NCI-H128 (cell line): ENCODE measurements around the gene LLCFC1.

Experiments used
- DNase-seq: peaks from one replicate; lab custom pipeline; 2025; ENCODE audit not compliant: unreplicated experiment; lab: John Stamatoyannopoulos, UW

The LLCFC1 gene

GRCh38 chr7:142939226-142939910, at the start of gene LLCFC1:
LLCFC1 (plus strand) TSS chr7:142939484; CDS start chr7:142939622, 138 bp downstream.
- DNase-seq: no peak

GRCh38 chr7:142889816-142890215, 49.5 kb upstream of the LLCFC1 start:
- no peak for DNase-seq

DNA sequence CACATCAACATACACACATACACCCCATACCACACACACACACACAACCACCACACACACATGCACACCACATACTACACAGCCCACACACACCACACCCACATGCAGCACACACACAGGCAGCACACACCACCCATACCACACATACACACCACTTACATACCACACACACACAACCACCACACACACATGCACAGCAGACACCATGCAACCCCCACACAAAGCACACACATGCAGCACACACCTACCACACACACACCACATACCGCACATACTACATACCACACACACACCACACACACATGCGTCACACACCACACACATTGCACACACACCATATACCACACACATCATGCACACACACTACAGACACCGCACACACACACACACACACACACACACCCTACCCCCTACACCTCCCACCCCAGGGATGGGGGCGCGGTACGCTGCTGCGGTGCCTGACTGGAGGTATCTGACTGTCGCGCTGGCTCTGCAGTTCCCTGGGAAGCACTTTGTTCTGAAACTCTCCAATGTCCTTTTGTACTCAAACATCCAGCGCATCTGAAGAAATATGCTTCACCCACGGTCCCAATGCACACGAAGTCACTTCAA, 48.3 kb upstream of the LLCFC1 start:
- DNase-seq: no peak

- DNase-seq: no peak
These were observed 47.7 kb upstream of the LLCFC1 start for GRCh38 chr7:142891490-142892082.

- DNase-seq: no peak
These were observed 46.3 kb upstream of the LLCFC1 start for GRCh38 chr7:142892951-142893350.

DNA sequence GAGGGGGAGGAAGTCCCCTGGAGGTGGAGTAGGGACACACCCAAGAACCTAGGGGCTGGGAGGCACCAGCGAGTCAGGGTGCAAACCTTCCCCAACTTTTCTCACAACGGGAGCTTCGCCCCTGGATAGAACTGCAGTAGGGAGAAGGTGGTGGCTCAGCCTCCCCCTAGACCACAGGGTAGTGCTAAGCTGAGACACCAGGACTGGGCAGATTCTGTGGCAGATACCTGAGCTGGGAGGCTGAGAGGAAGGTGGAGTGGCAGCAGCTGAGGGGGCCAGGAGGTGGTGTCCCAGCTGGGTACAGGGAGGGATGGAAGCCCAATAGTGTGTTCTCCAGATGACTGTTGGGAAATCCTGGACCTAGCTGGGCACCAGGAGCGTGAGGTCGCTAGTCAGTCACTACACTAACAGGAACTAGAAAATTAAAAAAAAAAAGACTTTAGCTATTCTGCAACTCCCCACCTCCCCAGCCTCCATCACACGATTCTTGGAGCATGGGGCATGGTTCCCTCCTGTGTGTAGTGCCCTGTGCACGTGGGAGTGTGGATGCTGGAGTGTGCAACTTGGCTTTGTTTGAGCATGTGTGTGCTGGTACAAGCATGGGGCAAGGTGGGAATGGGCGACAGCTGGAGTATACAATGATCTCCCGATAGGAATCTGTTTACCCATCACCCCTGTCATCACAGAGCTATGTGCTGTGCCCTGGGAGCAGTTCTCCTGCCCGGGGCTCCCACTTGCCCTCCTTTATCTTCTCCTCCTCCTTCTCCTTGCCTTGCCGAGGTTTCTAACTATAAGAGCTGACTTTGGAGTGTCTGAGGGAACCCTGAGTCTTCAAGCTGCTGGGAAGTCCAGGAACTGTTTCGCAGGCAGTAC, 44.9 kb upstream of the LLCFC1 start:
- no peak for DNase-seq

DNA sequence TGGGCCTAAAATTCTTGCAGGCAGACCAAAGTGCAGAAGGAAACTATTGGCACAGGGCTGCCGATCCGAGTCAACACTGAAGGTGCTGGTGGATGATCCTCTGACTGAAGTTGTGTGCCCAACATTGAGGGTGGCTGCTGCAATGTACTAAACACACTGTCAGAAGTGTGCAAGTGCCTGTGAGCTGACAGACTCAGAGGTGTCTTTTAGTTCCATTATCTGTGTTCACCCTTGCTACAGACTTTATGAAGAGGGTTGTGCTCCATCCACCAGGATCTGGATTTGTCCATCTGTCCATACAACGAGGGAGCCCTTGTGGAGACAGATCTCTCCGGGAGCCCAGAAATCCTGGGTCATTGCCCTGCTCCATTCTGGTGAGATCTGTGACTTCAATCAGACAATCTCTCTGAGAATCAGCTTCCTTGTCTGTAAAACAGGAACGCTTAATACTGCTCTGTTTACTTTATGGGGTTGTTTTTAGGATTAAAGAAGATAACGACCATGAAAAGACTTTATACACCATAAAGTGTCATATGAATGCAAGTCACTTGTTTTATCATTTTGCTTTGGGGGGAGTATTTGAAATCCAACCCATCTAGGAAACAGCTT, 44.2 kb upstream of the LLCFC1 start:
- DNase-seq: no peak

GRCh38 chr7:142896151-142896550, 43.1 kb upstream of the LLCFC1 start:
- no peak for DNase-seq

GRCh38 chr7:142896741-142897379, 42.4 kb upstream of the LLCFC1 start:
- no peak for DNase-seq

DNA sequence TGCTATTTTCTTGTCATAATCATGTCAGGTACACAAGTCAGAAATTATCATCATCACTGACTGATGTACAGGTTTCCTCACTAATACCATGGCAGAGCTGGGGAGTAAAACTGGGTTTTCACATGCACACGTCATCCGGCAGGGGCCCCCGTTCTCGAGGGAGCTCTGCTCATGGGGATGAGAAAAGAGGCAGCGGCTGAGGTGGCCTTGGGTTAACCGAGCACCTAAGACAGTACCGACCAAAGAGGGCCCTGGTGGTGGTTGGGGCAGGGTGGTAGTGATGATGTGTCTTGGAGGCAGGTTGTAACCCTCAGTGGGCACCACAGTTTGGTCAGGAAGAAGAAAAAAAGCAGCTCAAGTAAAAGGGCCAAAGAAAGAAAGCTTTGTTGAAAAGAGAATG, 41.6 kb upstream of the LLCFC1 start:
- no peak for DNase-seq

DNA sequence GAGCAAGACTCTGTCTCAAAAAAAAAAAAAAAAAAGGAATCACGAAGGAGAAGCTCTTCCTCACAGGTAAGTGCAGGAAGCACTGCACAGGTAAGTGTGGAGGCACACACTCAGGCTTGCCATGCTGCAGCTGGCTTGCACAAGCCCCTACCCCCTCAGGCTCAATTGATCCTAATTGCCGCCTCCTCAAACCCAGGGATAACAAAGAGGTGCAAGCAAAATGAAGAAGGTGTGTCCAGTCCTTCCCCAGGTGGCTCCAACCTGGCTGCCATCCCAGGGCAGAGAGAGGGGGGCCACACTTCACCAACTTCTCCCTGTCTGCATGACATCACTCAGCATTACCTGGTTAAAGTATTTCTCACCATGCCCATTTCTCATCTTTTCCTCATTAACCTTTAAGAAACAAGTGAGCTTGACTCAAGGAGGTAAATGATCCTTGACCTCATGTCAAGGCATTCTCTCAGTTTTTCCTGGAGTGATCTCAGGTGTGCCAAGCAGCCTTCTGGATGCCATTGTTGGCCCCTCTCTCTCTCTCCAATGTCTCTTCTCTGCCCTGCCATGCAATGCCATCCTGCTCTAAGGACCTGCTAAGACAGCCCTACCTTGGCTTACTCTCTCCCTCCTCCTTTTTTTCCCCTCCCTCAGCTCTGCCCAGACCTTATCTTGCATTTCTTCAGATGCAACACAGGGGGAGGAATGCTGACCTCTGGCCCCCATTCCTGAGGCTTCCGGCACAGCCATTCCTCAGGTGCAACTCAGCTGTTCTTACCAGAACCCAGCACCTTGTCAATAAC, 40.7 kb upstream of the LLCFC1 start:
- DNase-seq: no peak

DNA sequence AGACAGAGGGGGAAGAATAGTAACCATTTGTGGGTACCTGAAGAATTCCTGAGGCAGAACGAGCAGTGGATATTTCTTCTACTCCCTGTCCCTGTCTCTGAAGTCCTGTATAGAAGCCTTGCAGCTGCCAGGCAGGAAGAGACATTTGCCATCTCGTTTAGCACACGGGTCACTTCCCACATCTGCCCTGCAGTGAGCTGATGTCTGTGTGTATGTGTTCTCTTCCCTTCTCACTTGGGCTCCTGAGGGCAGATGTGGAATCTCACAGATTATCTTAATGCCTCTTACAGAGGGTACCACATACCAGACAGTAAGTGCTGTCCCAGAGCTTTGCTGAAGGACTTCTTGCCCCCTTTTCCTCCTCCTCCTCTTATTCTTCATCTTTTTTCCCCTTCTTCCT, 39.6 kb upstream of the LLCFC1 start:
- no peak for DNase-seq

DNA sequence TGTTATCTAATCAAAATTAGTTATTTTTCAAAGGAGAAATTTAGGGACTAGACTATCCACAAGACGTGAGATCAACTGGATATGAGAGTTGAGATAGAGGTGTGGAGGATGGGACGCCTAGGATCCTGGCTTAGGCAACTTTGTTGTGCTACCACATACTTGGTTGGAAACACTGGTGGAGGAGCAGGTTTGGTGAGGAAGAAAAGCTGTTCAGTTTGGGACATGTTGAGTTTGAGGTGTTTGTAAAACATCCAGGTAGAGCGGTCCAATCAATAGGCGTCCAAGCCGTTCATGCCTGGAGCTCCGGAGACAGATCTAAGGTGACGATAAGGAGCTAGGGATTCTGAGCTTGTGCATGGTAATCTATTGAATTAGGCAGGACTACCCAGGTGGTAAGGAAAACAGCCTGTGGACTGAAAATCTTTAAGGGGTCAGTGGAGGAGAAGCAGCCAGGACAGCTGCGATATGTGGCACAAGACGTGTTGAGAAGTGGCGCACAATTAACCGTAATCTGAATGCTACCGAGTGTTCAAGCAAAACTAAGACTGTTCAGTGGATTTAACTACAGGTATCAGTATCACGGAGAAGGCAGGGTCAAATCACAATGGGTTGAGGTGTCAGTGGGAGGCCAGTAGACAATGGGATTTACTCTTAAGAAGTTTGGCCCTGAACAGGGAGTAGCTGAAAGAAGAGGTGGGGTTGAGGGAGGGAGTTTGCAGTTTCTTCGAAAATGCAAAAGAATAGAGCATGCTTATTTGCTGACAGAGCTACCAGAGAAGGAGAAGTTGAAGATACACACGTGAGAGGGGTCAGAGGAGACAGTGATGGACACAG, 37.6 kb upstream of the LLCFC1 start:
- DNase-seq: no peak

DNA sequence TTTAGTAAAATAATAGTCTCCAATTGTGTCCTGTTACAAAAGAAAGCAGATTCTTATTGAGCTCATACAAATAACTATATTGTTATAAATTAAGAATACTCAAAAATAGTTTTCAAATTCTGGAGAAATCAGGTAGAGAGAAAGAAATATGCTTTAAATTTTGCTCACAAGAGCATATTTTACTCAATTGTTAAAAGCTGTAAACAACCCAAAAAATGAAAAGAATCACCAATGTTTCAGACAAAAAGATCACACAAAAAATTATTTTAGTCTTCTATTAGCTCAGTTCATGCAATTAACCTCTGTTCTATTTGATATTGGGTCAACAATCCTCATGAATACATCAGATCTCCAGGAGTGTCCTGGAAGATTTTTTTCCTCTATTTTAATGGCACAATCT, 35.2 kb upstream of the LLCFC1 start:
- DNase-seq: no peak

- DNase-seq: no peak
These were observed 33.5 kb upstream of the LLCFC1 start for GRCh38 chr7:142905759-142906158.

DNA sequence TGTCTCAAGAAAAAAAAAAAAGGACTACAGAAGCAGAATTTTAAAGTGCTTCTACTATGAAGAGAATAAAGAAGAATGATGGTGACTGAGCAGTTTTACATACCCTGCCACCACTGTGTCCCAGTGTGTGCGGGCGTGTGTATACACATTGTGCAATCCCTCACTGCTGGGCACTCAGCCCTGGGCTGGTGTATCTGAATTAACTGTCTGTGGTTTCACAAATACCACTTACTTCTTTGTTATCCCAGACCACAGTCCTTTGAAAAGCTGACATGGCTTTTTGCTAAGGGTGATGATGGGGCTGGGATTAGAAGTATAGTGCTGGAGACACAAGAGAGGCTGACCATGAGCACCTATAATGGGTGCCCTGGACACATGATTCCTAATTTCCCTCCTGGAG, 32.6 kb upstream of the LLCFC1 start:
- DNase-seq: no peak

DNA sequence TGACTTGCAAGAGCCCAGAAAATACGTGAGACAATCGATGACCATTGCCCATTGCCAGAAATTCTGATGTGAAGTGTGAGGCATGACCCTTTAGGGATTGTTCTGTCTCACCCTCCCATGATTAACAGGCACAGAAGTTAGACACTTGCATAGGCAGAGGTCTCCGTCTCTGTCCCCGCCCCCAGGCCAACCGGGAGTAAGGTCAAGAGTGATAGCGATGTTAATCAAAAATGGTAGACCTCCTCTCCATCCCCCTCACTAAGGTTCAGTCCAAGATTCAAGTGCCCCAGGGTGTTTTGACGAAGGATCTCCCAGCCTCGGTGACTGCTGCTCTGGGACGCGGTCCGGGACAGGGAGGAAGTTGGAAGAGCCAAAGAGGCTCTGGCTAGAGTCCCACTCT, 31.0 kb upstream of the LLCFC1 start:
- DNase-seq: no peak

GRCh38 chr7:142908921-142909890, 30.1 kb upstream of the LLCFC1 start:
- no peak for DNase-seq
